HL-60/S4 treated with retinoic acid at 250 ng/mL for 4 days and 3 days (cell line): Measurements from ENCODE around the gene KEAP1.

Source experiments
- in situ Hi-C: fragments of 300-500 bp; cut with MboI; formaldehyde crosslinking; loops from 2 replicates; pipeline ENCODE4 v1.7.0; 2022; ENCODE audit warnings: low sequenced_read_pairs

KEAP1 gene

DNA sequence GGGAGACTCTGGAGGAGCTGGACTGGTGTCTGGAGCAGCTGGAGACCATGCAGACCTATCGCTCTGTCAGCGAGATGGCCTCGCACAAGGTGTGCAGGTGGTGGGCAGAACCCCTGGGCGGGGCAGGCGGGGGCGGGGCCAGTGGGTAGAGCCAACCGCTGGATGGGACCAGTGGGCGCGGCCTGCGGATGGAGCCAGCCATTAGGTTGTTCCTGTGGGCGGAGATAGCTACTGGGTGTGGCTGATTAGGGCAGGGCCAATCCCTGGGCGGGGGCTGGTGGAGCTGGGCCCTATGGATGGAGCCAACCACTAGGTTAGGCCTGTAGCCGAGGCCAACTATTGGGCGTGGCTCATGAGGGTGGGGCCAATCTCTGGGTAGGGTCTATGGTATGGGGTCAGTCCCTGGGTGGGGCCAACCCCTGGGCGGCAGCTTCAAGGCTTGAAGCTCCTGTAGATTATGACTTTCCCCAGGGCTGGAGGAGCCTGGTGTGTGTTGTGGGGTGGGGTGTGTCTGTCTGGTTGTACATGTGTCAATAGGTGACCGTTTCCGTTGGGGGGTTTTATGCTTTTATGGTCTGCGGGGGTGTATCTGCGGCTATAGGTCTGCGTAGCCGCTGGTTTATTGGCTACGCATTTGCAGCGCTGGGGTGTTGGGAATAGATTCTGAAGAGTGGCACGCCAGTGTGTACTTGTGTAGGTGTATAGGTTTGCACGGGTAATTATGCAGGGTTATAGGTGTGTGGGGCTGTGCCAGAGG, 52.1 kb downstream of the KEAP1 start:
- in situ Hi-C loops = no loop called here

DNA sequence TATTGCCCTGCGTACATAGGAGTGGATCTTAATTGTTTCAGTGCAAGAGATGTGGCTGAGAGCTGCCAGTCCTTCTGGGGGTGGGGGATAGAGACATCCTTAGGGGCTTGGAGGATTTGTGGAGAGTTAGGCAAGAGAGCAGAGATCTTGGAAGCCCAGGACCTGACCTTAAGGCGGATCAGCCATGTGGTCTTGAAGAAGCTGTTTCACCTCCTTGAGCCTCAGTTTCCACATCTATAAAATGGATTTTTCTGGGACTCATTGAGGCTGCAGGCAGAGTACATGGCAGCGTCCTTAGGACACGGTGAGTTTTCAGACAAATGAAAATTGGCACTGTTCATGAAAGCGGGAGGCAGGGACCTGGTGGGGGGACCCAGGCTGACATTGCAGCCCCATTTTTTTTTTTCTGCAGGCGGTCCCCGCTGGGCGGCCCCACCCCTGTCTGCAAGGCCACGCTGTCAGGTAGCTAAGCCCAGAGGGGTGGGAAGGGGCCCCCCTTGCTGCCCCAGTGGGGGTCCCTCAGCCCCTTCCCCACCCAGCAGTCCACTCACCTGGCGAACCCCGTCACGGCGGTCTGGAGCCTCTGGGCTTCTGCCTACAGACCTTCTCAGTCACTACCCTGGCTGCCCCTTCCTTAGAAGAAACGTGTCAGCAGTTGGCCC, 52.8 kb downstream of the KEAP1 start:
- in situ Hi-C loops = no loop called here

DNA sequence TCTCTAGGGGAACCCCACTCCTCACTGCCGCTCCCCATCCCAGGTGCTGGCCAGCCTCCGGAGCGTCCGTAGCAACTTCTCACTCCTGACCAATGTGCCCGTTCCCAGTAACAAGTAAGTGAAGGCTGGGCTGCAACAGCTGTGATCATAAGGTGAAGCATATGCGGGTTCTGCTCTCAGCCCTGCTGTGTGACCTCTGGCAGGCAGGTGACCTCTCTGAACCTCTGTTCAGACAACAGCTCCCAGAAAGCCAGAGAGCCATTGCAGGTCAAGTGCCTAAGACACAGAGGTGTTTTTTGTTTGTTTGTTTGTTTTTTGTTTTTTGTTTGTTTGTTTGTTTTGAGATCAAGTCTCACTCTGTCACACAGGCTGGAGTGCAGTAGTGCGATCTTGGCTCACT, 54.1 kb downstream of the KEAP1 start:
- in situ Hi-C loops = no loop called here

DNA sequence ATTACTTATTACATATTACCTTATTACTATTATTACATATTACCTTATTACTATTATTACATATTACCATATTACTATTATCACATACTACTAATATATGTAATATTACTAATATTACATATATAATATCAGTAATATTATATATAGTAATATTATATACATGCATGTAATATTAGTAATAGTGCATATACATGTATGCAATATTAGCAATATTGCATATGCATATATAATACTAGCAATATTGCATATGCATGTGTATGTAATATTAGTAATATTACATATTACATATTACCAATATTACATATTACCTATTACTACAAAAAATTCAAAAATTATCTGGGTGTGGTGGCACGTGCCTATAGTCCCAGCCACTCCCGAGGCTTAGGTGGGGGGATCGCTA, 60.5 kb downstream of the KEAP1 start:
- in situ Hi-C loops = no loop called here

DNA sequence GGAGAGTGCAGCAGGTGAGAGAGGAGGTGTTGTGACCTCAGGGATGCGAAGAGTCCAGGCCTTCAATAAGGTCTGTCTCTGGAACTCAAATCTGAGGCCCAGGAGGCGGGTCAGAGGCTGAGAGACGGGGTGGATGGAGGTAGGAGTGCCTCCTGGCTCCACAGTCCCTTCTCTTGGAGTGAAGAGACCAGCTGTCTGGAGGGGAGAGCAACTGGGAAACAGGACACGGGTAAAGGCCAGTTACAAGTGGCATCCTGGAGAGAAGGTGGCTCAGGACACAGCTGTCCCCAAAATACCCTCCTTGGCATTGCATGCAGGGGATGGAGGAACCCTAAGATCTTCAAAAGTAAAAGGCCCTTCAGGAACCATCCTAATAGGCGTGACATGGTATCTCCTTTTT, 63.6 kb downstream of the KEAP1 start:
- in situ Hi-C loops = no loop called here
